DMS53 treated with DMSO at 0.1 percent for 48 hours (cell line): ENCODE measurements around the gene ACTA2.

Experiments used
- DNase-seq: peaks from one replicate; lab custom pipeline; 2025; ENCODE audit not compliant: unreplicated experiment; lab: John Stamatoyannopoulos, UW

Gene ACTA2

DNA sequence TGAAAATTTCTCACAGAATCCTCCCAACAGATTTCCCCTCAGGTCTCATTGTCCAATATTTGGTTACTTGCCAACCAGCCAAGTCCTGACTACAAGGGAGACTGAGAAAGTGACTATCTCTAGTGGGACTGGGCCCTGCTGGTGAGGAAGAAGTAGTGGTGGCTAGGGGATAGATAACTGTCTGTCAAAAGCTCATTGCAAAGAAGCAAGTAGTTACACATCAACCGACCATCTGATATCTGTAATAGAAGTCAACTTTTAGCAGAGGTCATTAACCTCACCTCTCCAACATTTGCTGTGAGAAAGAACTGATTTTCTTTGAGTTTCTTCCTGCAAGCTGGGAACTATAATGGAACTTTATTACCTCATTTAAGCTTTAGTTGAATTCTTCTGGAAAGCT, 57.3 kb downstream of the ACTA2 start:
- no peak for DNase-seq

DNA sequence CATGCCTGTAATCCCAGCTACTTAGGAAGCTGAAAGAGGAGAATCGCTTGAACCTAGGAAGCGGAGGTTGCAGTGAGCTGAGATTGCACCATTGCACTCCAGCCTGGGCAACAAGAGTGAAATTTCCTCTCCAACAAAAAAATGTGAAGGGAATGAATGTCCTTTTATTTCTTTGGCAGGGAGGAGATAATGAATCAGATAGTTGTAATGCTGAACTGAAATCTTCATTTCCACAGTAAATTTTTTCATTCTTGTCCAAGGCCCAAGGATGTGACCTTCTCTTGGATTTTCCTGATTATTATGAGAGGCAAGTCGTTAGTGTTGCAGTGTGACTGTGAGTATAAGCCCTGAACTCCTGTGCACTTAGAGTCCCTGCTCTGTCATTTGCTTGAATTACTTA, 59.0 kb downstream of the ACTA2 start:
- no peak for DNase-seq

DNA sequence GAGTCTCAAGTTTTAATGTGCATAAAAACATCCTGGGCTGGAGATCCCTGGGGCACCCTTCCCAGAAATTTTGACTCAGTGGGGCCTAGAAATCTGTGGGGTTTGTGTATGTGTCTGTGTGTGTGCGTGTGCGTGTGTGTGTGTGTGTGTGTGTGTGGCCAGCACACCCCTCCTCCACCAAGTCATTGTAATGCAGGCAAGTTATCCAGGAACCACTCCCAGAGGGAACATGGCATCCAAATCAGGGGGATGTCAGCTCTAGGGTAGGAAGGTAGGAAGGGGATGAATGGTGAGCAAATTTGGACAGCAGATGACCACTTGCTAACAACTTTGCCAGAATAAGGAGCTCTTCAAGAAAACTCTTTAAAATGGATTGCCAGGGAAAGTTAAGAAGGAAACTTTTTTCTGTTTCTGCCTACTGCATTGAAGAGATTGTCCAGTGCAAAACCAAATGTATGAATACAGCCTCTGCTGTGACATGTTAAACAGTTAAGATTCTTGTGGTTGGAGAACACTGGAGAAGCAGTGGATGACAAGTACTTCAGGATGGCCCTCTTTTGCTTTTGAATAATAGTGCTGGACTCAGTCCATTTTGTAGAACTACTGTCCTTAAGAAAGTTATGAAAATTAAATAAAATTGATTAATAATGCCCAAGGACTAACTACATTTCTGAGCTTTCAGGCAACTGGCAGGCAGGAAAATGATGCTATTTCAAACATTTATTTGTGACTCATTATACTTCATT, 60.2 kb downstream of the ACTA2 start:
- DNase-seq = no peak

DNA sequence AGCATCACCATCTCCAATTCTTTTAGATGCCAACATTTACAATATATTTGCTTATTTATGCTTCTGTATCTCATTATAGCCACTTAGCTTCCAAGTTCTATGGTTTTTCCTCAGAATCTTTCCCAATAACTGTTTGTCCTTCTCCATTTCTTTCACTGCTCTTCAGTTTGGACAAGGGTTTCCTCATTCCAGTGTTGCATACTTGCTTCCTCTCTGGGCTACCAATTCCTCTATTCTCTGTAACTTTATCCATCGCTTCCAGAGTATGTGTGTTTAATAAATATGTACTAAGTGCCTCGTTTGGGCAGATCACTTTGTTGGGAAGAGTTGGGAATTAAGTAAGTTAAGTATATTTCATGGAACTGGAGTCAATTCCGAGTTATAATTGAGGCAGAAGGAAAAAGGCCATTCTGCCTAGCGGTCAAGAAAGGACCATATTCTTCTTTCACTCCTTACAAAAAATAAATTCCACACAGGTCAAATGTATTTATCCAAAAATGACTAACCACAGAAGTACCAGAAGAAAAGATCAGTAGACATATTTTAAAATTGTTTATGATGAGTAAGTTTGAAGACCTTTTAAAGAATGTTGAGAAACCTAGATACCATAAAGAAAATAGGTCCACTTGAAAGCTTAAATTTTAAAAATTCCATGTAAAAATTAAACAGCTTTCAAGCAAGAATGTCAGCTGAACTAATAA, 61.7 kb downstream of the ACTA2 start:
- no peak for DNase-seq

DNA sequence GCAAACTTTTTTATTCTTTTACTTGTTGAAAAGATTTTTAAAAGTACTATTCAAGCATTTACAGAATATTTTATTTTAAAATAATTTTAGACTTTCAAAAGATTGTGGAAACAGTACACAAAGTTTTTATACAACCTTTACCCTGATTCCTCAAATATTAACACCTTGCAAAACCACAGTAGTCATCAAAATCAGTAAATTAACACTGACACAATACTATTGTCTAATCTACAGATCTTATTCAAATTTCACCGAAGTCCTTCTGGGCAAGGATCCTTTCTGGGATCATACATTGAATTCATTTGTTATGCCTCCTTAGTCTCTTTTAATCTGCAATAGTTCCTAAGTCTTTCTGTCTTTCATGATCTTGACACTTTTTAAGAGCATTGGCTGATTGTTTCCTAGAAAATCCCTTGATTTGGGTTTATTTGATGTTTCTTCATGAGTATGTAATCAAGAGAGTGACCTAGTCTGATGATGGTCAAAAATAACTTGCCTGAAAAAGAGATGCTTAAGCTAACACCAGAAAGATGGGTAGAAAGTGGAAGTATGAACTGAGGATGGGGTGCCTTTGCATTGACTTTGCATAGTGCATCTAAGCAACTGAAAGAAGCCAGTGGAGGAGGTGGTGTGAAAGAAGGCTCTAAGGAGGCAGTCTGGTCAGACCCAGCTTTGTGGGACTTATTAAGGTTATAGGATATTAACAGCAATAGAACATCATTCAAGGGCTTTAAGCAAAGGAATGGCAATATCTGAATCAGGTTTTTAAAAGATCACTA, 62.8 kb downstream of the ACTA2 start:
- no peak for DNase-seq

GRCh38 chr10:88888810-88889445, 63.6 kb downstream of the ACTA2 start:
- no peak for DNase-seq

GRCh38 chr10:88886557-88886956, 66.0 kb downstream of the ACTA2 start:
- DNase-seq = no peak
